OCI-LY1 (cell line): Measurements from ENCODE around the gene ENTPD6.
"Not testable (repeated sequence)": the region's sequence is repeated elsewhere in the genome, so short reads cannot be mapped to it uniquely, and the experiment has no call there.

Experiments
- H2AFZ ChIP-seq: fragments of 200-600 bp; sonication (generic), shearing (Covaris generic); 2 replicates; pipeline ENCODE4 v1.6.0; 2014; ENCODE audit warnings: antibody characterized with exemption, mild to moderate bottlenecking, low read length
- H3F3A ChIP-seq: fragments of 200-600 bp; sonication (generic), shearing (Covaris generic); 2 replicates; pipeline ENCODE4 v1.6.0; 2014; ENCODE audit warnings: mild to moderate bottlenecking, antibody characterized with exemption, low read length, moderate library complexity; ENCODE audit not compliant: insufficient read depth
- H3K27ac ChIP-seq: fragments of 200-600 bp; sonication (generic); 2 replicates; pipeline ENCODE4 v1.5.1; 2014; ENCODE audit warnings: low read length, mixed run types, mild to moderate bottlenecking, low read depth; ENCODE audit not compliant: poor library complexity, severe bottlenecking
- H3K27me3 ChIP-seq: fragments of 200-600 bp; sonication (generic); 2 replicates; pipeline ENCODE4 v1.6.0; 2014; ENCODE audit warnings: antibody characterized with exemption, mild to moderate bottlenecking, low read length, moderate library complexity; ENCODE audit not compliant: insufficient read depth
- H3K36me3 ChIP-seq: fragments of 200-600 bp; sonication (generic); 2 replicates; pipeline ENCODE4 v1.6.1; 2014; ENCODE audit warnings: mild to moderate bottlenecking, antibody characterized with exemption, low read length, moderate library complexity, mixed read lengths; ENCODE audit not compliant: insufficient read depth
- H3K4me1 ChIP-seq: fragments of 200-600 bp; sonication (generic); 2 replicates; pipeline ENCODE4 v1.5.1; 2014; ENCODE audit warnings: mild to moderate bottlenecking, low read length, moderate library complexity; ENCODE audit not compliant: insufficient read depth, severe bottlenecking
- H3K4me2 ChIP-seq: fragments of 200-600 bp; sonication (generic), shearing (Covaris generic); 2 replicates; pipeline ENCODE4 v1.6.1; 2014; ENCODE audit warnings: low read length
- H3K4me3 ChIP-seq: fragments of 200-600 bp; sonication (generic); 2 replicates; pipeline ENCODE4 v1.5.1; 2014; ENCODE audit warnings: low read length, low read depth, mild to moderate bottlenecking, mixed read lengths; ENCODE audit not compliant: poor library complexity, severe bottlenecking
- H3K79me2 ChIP-seq: fragments of 200-600 bp; shearing (Covaris generic); 2 replicates; pipeline ENCODE4 v1.6.1; 2016; ENCODE audit warnings: mixed run types, low read length, mixed read lengths; ENCODE audit not compliant: insufficient read depth
- H3K9ac ChIP-seq: fragments of 200-600 bp; sonication (generic), shearing (Covaris generic); 2 replicates; pipeline ENCODE4 v1.6.1; 2014; ENCODE audit warnings: mild to moderate bottlenecking, low read length, mixed read lengths
- H3K9me2 ChIP-seq: fragments of 200-600 bp; sonication (generic), shearing (Covaris generic); 2 replicates; pipeline ENCODE4 v1.6.1; 2014; ENCODE audit warnings: low read depth, mild to moderate bottlenecking, low read length, mixed read lengths
- H3K9me3 ChIP-seq: fragments of 200-600 bp; shearing (Covaris generic); 2 replicates; pipeline ENCODE4 v1.6.1; 2014; ENCODE audit warnings: low read length, mixed read lengths
- H4K20me1 ChIP-seq: fragments of 200-600 bp; sonication (generic), shearing (Covaris generic); 2 replicates; pipeline ENCODE4 v1.6.0; 2016; ENCODE audit warnings: mild to moderate bottlenecking, low read length; ENCODE audit not compliant: insufficient read depth
- EZH2 ChIP-seq: fragments of 200-600 bp; sonication (generic), shearing (Covaris generic); IDR thresholded peaks from 2 replicates; pipeline ENCODE4 v1.8.0; 2017; ENCODE audit warnings: borderline replicate concordance, mixed run types, mild to moderate bottlenecking, antibody characterized with exemption, low read length, moderate library complexity, mixed read lengths
- TF ChIP-seq, protein P1 (sequence below): fragments of 200-600 bp; sonication (generic), shearing (Covaris generic); IDR thresholded peaks from 2 replicates; pipeline ENCODE4 v1.5.1; 2017; ENCODE audit warnings: mild to moderate bottlenecking, antibody characterized with exemption, low read length, moderate library complexity, mixed read lengths

The ENTPD6 gene

GRCh38 chr20:25158043-25158442 lies 37.5 kb upstream of the ENTPD6 start:
- Histone ChIP-seq H2AFZ (no peak overlapping the region), H3K27ac (no peak overlapping the region), H3K36me3 (no peaks in the 10 kb centered on the region), H3K4me3 (no peak overlapping the region), H3K9ac (no peak overlapping the region), H3F3A (no peaks in the 10 kb centered on the region), H3K4me1 (no peaks in the 10 kb centered on the region), H3K4me2 (no peak overlapping the region), H4K20me1 (no peaks in the 10 kb centered on the region), H3K9me2 (no peaks in the 10 kb centered on the region), H3K27me3 (0 out of 2 replicates have a peak, but pooled peaks cover 1% of the 10 kb centered on the region), H3K9me3 (no peaks in the 10 kb centered on the region), H3K79me2 (no peaks in the 10 kb centered on the region)
- TF ChIP-seq EZH2, result no peak
- TF ChIP-seq, protein P1, sequence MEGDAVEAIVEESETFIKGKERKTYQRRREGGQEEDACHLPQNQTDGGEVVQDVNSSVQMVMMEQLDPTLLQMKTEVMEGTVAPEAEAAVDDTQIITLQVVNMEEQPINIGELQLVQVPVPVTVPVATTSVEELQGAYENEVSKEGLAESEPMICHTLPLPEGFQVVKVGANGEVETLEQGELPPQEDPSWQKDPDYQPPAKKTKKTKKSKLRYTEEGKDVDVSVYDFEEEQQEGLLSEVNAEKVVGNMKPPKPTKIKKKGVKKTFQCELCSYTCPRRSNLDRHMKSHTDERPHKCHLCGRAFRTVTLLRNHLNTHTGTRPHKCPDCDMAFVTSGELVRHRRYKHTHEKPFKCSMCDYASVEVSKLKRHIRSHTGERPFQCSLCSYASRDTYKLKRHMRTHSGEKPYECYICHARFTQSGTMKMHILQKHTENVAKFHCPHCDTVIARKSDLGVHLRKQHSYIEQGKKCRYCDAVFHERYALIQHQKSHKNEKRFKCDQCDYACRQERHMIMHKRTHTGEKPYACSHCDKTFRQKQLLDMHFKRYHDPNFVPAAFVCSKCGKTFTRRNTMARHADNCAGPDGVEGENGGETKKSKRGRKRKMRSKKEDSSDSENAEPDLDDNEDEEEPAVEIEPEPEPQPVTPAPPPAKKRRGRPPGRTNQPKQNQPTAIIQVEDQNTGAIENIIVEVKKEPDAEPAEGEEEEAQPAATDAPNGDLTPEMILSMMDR, result no peak

DNA sequence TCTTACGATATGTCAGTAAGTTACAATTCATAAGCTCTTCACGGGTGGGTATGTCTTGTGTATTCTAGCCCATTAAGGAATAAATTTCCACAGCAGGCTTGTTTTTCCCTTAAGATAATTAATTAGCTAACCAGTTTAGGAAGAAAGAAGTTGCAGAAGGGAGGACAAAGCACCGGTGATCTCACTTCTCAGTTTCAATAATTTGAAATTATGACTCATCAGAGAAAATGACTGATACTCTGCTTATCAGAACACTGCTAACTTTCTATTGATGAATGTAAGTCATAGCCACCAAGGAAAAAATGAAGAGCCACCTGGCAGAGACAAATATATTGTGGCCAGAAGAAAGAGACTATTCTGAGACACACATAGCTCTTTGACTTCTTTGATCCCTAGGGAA lies 35.0 kb upstream of the ENTPD6 start:
- H4K20me1 ChIP-seq, result no peaks in the 10 kb centered on the region
- no peak overlapping the region for H3K9ac ChIP-seq
- no peaks in the 10 kb centered on the region for H3K4me1 ChIP-seq
- H2AFZ ChIP-seq, result no peak overlapping the region
- TF ChIP-seq EZH2, result no peak
- TF ChIP-seq, protein P1, result no peak
- H3K27ac ChIP-seq, result no peak overlapping the region
- H3K79me2 ChIP-seq, result no peaks in the 10 kb centered on the region
- no peaks in the 10 kb centered on the region for H3K36me3 ChIP-seq
- H3K4me2 ChIP-seq, result no peak overlapping the region
- no peak overlapping the region for H3K4me3 ChIP-seq
- no peaks in the 10 kb centered on the region for H3F3A ChIP-seq
- H3K27me3 ChIP-seq, result 0 out of 2 replicates have a peak, but pooled peaks cover 5% of the 10 kb centered on the region
- H3K9me2 ChIP-seq, result no peaks in the 10 kb centered on the region
- peaks cover 7% of the 10 kb centered on the region; the same call in 1 of the 2 replicates for H3K9me3 ChIP-seq

DNA sequence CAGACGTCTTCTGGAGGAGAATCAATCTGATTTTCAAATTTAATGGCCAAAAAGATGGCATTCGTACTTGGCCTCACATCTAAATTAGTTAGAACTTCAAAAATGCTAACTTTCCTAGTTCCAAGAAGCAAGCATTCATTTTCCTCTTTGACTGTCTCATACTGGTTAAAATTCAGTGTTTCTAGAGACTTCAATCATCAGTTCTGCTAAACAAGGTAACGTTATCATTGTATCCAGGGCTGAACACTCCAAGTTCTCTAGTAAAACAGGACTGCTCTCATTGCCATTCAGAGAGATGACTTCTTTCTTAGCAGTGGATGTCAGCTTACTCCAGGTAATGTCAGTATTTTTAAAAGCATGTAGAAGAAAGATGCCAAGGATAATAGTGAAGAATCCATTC lies 34.6 kb upstream of the ENTPD6 start:
- H3F3A ChIP-seq, result no peaks in the 10 kb centered on the region
- H3K4me2 ChIP-seq, result no peak overlapping the region
- no peaks in the 10 kb centered on the region for H3K36me3 ChIP-seq
- H2AFZ ChIP-seq, result no peak overlapping the region
- TF ChIP-seq EZH2, result no peak
- 0 out of 2 replicates have a peak, but pooled peaks cover 5% of the 10 kb centered on the region for H3K27me3 ChIP-seq
- no peaks in the 10 kb centered on the region for H3K79me2 ChIP-seq
- H3K4me1 ChIP-seq, result no peaks in the 10 kb centered on the region
- no peaks in the 10 kb centered on the region for H3K9me2 ChIP-seq
- no peaks in the 10 kb centered on the region for H4K20me1 ChIP-seq
- no peak overlapping the region for H3K9ac ChIP-seq
- no peak overlapping the region for H3K27ac ChIP-seq
- no peak overlapping the region for H3K4me3 ChIP-seq
- peaks cover 7% of the 10 kb centered on the region; the same call in 1 of the 2 replicates for H3K9me3 ChIP-seq

- Histone ChIP-seq H3K9ac (no peak overlapping the region), H3K4me1 (no peaks in the 10 kb centered on the region), H3K9me3 (peaks cover 7% of the 10 kb centered on the region; the same call in 1 of the 2 replicates), H4K20me1 (no peaks in the 10 kb centered on the region), H2AFZ (no peak overlapping the region), H3K27ac (no peak overlapping the region), H3K9me2 (no peaks in the 10 kb centered on the region), H3K27me3 (0 out of 2 replicates have a peak, but pooled peaks cover 5% of the 10 kb centered on the region), H3K4me3 (no peak overlapping the region), H3K4me2 (no peak overlapping the region), H3K36me3 (no peaks in the 10 kb centered on the region), H3F3A (no peaks in the 10 kb centered on the region), H3K79me2 (no peaks in the 10 kb centered on the region)
- TF ChIP-seq EZH2, result no peak
- TF ChIP-seq, protein P1, result no peak
These were observed 30.4 kb upstream of the ENTPD6 start for GRCh38 chr20:25165128-25165527.

DNA sequence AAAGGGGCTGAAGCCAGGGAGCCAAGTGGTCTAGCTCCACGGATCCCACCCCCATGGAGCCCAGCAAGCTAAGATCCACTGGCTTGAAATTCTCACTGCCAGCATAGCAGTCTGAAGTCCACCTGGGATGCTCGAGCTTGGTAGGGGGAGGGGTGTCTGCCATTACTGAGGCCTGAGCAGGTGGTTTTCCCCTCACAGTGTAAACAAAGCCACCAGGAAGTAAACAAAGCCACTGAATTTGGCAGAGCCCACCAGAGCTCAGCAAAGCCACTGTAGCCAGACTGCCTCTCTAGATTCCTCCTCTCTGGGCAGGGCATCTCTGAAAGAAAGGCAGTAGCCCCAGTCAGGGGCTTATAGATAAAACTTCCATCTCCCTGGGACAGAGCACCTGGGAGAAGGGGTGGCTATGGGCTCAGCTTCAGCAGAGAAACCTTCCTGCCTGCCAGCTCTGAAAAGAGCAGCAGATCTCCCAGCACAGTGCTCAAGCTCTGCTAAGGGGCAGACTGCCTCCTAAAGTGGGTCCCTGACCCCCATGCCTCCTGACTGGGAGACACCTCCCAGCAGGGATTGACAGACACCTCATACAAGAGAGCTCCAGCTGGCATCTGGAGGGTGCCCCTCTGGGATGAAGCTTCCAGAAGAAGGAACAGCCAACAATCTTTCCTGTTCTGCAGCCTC lies 29.3 kb upstream of the ENTPD6 start:
- H3K9me3 ChIP-seq, H3K4me1 ChIP-seq, H3K9me2 ChIP-seq, H3K36me3 ChIP-seq, H3K4me2 ChIP-seq, H3K27ac ChIP-seq, H3K27me3 ChIP-seq, H2AFZ ChIP-seq, H3F3A ChIP-seq, H3K79me2 ChIP-seq, H3K4me3 ChIP-seq, H3K9ac ChIP-seq, H4K20me1 ChIP-seq: not testable (repeated sequence)
